ENCODE measurements around the gene TGFBR3.

TGFBR3 gene

GRCh38 chr1:91717839-91718238 is 168.1 kb downstream of the TGFBR3 start:
- Mint-ChIP-seq H3K4me1 (peaks cover 29% of the 10 kb centered on the region), H3K4me3 (no peak overlapping the region), H3K9me3 (no peaks in the 10 kb centered on the region), H3K36me3 (ENCODE audit: insufficient read depth) (peaks cover 67% of the 10 kb centered on the region), H3K27ac (ENCODE audit: low read depth) (no peak overlapping the region), H3K27me3 (no peaks in the 10 kb centered on the region)
- DNase-seq (ENCODE audit: low spot score in 2 of 2) (no peak), ATAC-seq (replicated peaks; ENCODE audit: extremely low read depth, poor library complexity, severe bottlenecking) (no peak)

- Mint-ChIP-seq H3K4me1 (peaks cover 41% of the 10 kb centered on the region), H3K27me3 (no peaks in the 10 kb centered on the region), H3K9me3 (no peaks in the 10 kb centered on the region), H3K4me3 (no peak overlapping the region), H3K36me3 (ENCODE audit: insufficient read depth) (peaks cover 75% of the 10 kb centered on the region), H3K27ac (ENCODE audit: low read depth) (no peak overlapping the region)
- DNase-seq (ENCODE audit: low spot score in 2 of 2) (no peak), ATAC-seq (replicated peaks; ENCODE audit: extremely low read depth, poor library complexity, severe bottlenecking) (no peak)
These were observed 169.6 kb downstream of the TGFBR3 start for GRCh38 chr1:91716339-91716738.

- H3K9me3 Mint-ChIP-seq: no peaks in the 10 kb centered on the region
- ATAC-seq (replicated peaks; ENCODE audit: extremely low read depth, poor library complexity, severe bottlenecking) (no peak), DNase-seq (ENCODE audit: low spot score in 2 of 2) (no peak)
- H3K27me3 Mint-ChIP-seq: no peaks in the 10 kb centered on the region
- H3K4me3 Mint-ChIP-seq: no peak overlapping the region
- peaks cover 49% of the 10 kb centered on the region for H3K4me1 Mint-ChIP-seq
- H3K27ac Mint-ChIP-seq (ENCODE audit: low read depth): peak overlapping the region; percentile 38
- peaks cover 70% of the 10 kb centered on the region for H3K36me3 Mint-ChIP-seq (ENCODE audit: insufficient read depth)
These were observed 170.4 kb downstream of the TGFBR3 start for GRCh38 chr1:91715416-91716000.

- Mint-ChIP-seq H3K27ac (ENCODE audit: low read depth) (peak overlapping the region; percentile 84), H3K9me3 (no peaks in the 10 kb centered on the region), H3K27me3 (no peaks in the 10 kb centered on the region), H3K4me3 (no peak overlapping the region), H3K36me3 (ENCODE audit: insufficient read depth) (peaks cover 71% of the 10 kb centered on the region), H3K4me1 (peaks cover 55% of the 10 kb centered on the region)
- DNase-seq (ENCODE audit: low spot score in 2 of 2) (no peak), ATAC-seq (replicated peaks; ENCODE audit: extremely low read depth, poor library complexity, severe bottlenecking) (no peak)
These were observed 171.0 kb downstream of the TGFBR3 start for GRCh38 chr1:91714867-91715381.

- H3K4me1 Mint-ChIP-seq: peaks cover 55% of the 10 kb centered on the region
- H3K4me3 Mint-ChIP-seq: peak overlapping the region; percentile 51
- H3K27ac Mint-ChIP-seq (ENCODE audit: low read depth): peak overlapping the region; percentile 84
- H3K27me3 Mint-ChIP-seq: no peaks in the 10 kb centered on the region
- H3K9me3 Mint-ChIP-seq: no peaks in the 10 kb centered on the region
- peak in 1 of 2 donors; percentile 45 for DNase-seq (ENCODE audit: low spot score in 2 of 2)
- H3K36me3 Mint-ChIP-seq (ENCODE audit: insufficient read depth): peaks cover 71% of the 10 kb centered on the region
- ATAC-seq (replicated peaks; ENCODE audit: extremely low read depth, poor library complexity, severe bottlenecking): peak; percentile 90
These were observed 172.7 kb downstream of the TGFBR3 start for GRCh38 chr1:91712981-91713841.

- DNase-seq (ENCODE audit: low spot score in 2 of 2) (no peak), ATAC-seq (replicated peaks; ENCODE audit: extremely low read depth, poor library complexity, severe bottlenecking) (no peak)
- Mint-ChIP-seq H3K4me1 (peaks cover 60% of the 10 kb centered on the region), H3K27me3 (no peaks in the 10 kb centered on the region), H3K27ac (ENCODE audit: low read depth) (peak overlapping the region; percentile 84), H3K36me3 (ENCODE audit: insufficient read depth) (peaks cover 74% of the 10 kb centered on the region), H3K9me3 (no peaks in the 10 kb centered on the region), H3K4me3 (peak overlapping the region; percentile 51)
These were observed 173.6 kb downstream of the TGFBR3 start for GRCh38 chr1:91712393-91712792.

GRCh38 chr1:91711504-91712247 is 174.3 kb downstream of the TGFBR3 start:
- peak overlapping the region; percentile 1 for H3K27ac Mint-ChIP-seq (ENCODE audit: low read depth)
- H3K9me3 Mint-ChIP-seq: no peaks in the 10 kb centered on the region
- DNase-seq (ENCODE audit: low spot score in 2 of 2) (no peak), ATAC-seq (replicated peaks; ENCODE audit: extremely low read depth, poor library complexity, severe bottlenecking) (no peak)
- peaks cover 76% of the 10 kb centered on the region for H3K36me3 Mint-ChIP-seq (ENCODE audit: insufficient read depth)
- no peaks in the 10 kb centered on the region for H3K27me3 Mint-ChIP-seq
- no peak overlapping the region for H3K4me3 Mint-ChIP-seq
- peaks cover 61% of the 10 kb centered on the region for H3K4me1 Mint-ChIP-seq

GRCh38 chr1:91710261-91710660 is 175.7 kb downstream of the TGFBR3 start:
- DNase-seq (ENCODE audit: low spot score in 2 of 2) (no peak), ATAC-seq (replicated peaks; ENCODE audit: extremely low read depth, poor library complexity, severe bottlenecking) (no peak)
- peaks cover 66% of the 10 kb centered on the region for H3K36me3 Mint-ChIP-seq (ENCODE audit: insufficient read depth)
- no peaks in the 10 kb centered on the region for H3K9me3 Mint-ChIP-seq
- H3K4me3 Mint-ChIP-seq: no peak overlapping the region
- peaks cover 61% of the 10 kb centered on the region for H3K4me1 Mint-ChIP-seq
- no peaks in the 10 kb centered on the region for H3K27me3 Mint-ChIP-seq
- H3K27ac Mint-ChIP-seq (ENCODE audit: low read depth): no peak overlapping the region

- no peak for DNase-seq (ENCODE audit: low spot score in 2 of 2)
- Mint-ChIP-seq H3K27ac (ENCODE audit: low read depth) (no peak overlapping the region), H3K27me3 (no peaks in the 10 kb centered on the region), H3K9me3 (no peaks in the 10 kb centered on the region), H3K4me1 (peaks cover 49% of the 10 kb centered on the region), H3K36me3 (ENCODE audit: insufficient read depth) (peaks cover 65% of the 10 kb centered on the region), H3K4me3 (no peak overlapping the region)
- no peak for ATAC-seq (replicated peaks; ENCODE audit: extremely low read depth, poor library complexity, severe bottlenecking)
These were observed 177.3 kb downstream of the TGFBR3 start for GRCh38 chr1:91708691-91709090.

GRCh38 chr1:91707890-91708218 is 178.1 kb downstream of the TGFBR3 start:
- H3K4me3 Mint-ChIP-seq: no peak overlapping the region

GRCh38 chr1:91707114-91707889 is 178.6 kb downstream of the TGFBR3 start:
- Mint-ChIP-seq H3K4me3 (no peak overlapping the region), H3K36me3 (ENCODE audit: insufficient read depth) (peaks cover 61% of the 10 kb centered on the region), H3K27me3 (no peaks in the 10 kb centered on the region), H3K27ac (ENCODE audit: low read depth) (peak overlapping the region; percentile 85), H3K9me3 (no peaks in the 10 kb centered on the region), H3K4me1 (peaks cover 36% of the 10 kb centered on the region)
- DNase-seq (ENCODE audit: low spot score in 2 of 2): no peak
- no peak for ATAC-seq (replicated peaks; ENCODE audit: extremely low read depth, poor library complexity, severe bottlenecking)

More at GRCh38 chr1:91707890-91708218, 178.1 kb downstream of the TGFBR3 start:
- no peaks in the 10 kb centered on the region for H3K27me3 Mint-ChIP-seq
- no peaks in the 10 kb centered on the region for H3K9me3 Mint-ChIP-seq
- ATAC-seq (replicated peaks; ENCODE audit: extremely low read depth, poor library complexity, severe bottlenecking) (no peak), DNase-seq (ENCODE audit: low spot score in 2 of 2) (no peak)
- H3K27ac Mint-ChIP-seq (ENCODE audit: low read depth): peak overlapping the region; percentile 85
- peaks cover 66% of the 10 kb centered on the region for H3K36me3 Mint-ChIP-seq (ENCODE audit: insufficient read depth)
- peaks cover 42% of the 10 kb centered on the region for H3K4me1 Mint-ChIP-seq
